Measurements from ENCODE around the gene XKR7. TPM values are rescaled to one million over a fixed set of nuclear protein-coding genes. Genes with fewer than 3 reads are reported as not detected.
A peak's percentile ranks its signal among the peaks of the same experiment; 100 is the strongest.
"Not testable (repeated sequence)": the region's sequence is repeated elsewhere in the genome, so short reads cannot be mapped to it uniquely, and the experiment has no call there.

XKR7 gene
- total and polyA plus RNA-seq, 9 donors = 0.04 to 0.21 (median 0.07) TPM

GRCh38 chr20:31925631-31926030 lies 42.3 kb upstream of the XKR7 start:
- H3K4me1 ChIP-seq (ENCODE audit: control insufficient read depth, insufficient read depth, low read length) = no peaks in the 10 kb centered on the region
- WGBS (ENCODE audit: insufficient coverage) = 47% methylated on average over 5 of the region's 9 CpGs

GRCh38 chr20:31926493-31926892 lies 41.5 kb upstream of the XKR7 start:
- no peaks in the 10 kb centered on the region for H3K36me3 ChIP-seq (ENCODE audit: control insufficient read depth, insufficient read depth, low read length)
- no peak overlapping the region for H3K27ac ChIP-seq (ENCODE audit: low read length)
- DNase-seq = no peak
- no peaks in the 10 kb centered on the region for H3K9me3 ChIP-seq (replicated peaks; ENCODE audit: control insufficient read depth, low read depth, low read length)
- WGBS (ENCODE audit: insufficient coverage) = 100% methylated on average over 1 of the region's 2 CpGs
- H3K4me1 ChIP-seq (ENCODE audit: control insufficient read depth, insufficient read depth, low read length) = no peaks in the 10 kb centered on the region
- H3K4me3 ChIP-seq (ENCODE audit: low read length) = no peak overlapping the region
- H3K27me3 ChIP-seq (ENCODE audit: control insufficient read depth, insufficient read depth, low read length) = peaks cover 6% of the 10 kb centered on the region

More at GRCh38 chr20:31925631-31926030, 42.3 kb upstream of the XKR7 start:
- Histone ChIP-seq H3K27ac (ENCODE audit: low read length) (no peak overlapping the region), H3K9me3 (replicated peaks; ENCODE audit: control insufficient read depth, low read depth, low read length) (no peaks in the 10 kb centered on the region), H3K36me3 (ENCODE audit: control insufficient read depth, insufficient read depth, low read length) (no peaks in the 10 kb centered on the region), H3K27me3 (ENCODE audit: control insufficient read depth, insufficient read depth, low read length) (peaks cover 6% of the 10 kb centered on the region), H3K4me3 (ENCODE audit: low read length) (no peak overlapping the region)
- no peak for DNase-seq

- H3K36me3 ChIP-seq (ENCODE audit: control insufficient read depth, insufficient read depth, low read length) = no peaks in the 10 kb centered on the region
- no peak overlapping the region for H3K4me3 ChIP-seq (ENCODE audit: low read length)
- H3K4me1 ChIP-seq (ENCODE audit: control insufficient read depth, insufficient read depth, low read length) = no peaks in the 10 kb centered on the region
- H3K27me3 ChIP-seq (ENCODE audit: control insufficient read depth, insufficient read depth, low read length) = peaks cover 6% of the 10 kb centered on the region
- H3K27ac ChIP-seq (ENCODE audit: low read length) = no peak overlapping the region
- 82% methylated on average over 2 of the region's 8 CpGs for WGBS (ENCODE audit: insufficient coverage)
- H3K9me3 ChIP-seq (replicated peaks; ENCODE audit: control insufficient read depth, low read depth, low read length) = no peaks in the 10 kb centered on the region
- DNase-seq = no peak
These were observed 40.3 kb upstream of the XKR7 start for GRCh38 chr20:31927627-31928159.

DNA sequence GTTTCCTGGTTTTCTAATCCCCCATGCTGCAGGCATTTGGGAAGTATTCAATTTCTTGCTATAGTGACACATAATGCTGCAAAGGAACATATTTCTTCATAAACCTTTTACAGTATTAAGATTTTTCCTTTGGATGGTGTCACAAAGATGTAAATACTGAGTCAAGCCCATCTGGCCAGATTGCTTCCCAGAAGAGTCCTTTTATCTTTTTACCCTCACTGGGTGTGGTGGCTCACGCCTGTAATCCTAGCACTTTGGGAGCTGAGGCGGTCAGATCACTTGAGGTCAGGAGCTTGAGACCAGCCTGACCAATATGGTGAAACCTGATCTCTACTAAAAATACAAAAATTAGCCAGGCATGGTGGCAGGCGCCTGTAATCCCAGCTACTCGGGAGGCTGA lies 38.3 kb upstream of the XKR7 start:
- H3K27ac ChIP-seq (ENCODE audit: low read length); H3K36me3 ChIP-seq (ENCODE audit: control insufficient read depth, insufficient read depth, low read length); H3K4me3 ChIP-seq (ENCODE audit: low read length); DNase-seq; H3K9me3 ChIP-seq (replicated peaks; ENCODE audit: control insufficient read depth, low read depth, low read length); H3K4me1 ChIP-seq (ENCODE audit: control insufficient read depth, insufficient read depth, low read length); H3K27me3 ChIP-seq (ENCODE audit: control insufficient read depth, insufficient read depth, low read length): not testable (repeated sequence)
- WGBS (ENCODE audit: insufficient coverage) = 65% methylated on average over 2 of the region's 4 CpGs

GRCh38 chr20:31930779-31931178 lies 37.2 kb upstream of the XKR7 start:
- peak; percentile 20 for DNase-seq
- Histone ChIP-seq H3K9me3 (replicated peaks; ENCODE audit: control insufficient read depth, low read depth, low read length) (no peaks in the 10 kb centered on the region), H3K36me3 (ENCODE audit: control insufficient read depth, insufficient read depth, low read length) (no peaks in the 10 kb centered on the region), H3K4me1 (ENCODE audit: control insufficient read depth, insufficient read depth, low read length) (no peaks in the 10 kb centered on the region), H3K27me3 (ENCODE audit: control insufficient read depth, insufficient read depth, low read length) (peaks cover 1% of the 10 kb centered on the region), H3K4me3 (ENCODE audit: low read length) (no peak overlapping the region), H3K27ac (ENCODE audit: low read length) (no peak overlapping the region)
- WGBS (ENCODE audit: insufficient coverage) = 92% methylated on average over 1 of the region's 5 CpGs

DNA sequence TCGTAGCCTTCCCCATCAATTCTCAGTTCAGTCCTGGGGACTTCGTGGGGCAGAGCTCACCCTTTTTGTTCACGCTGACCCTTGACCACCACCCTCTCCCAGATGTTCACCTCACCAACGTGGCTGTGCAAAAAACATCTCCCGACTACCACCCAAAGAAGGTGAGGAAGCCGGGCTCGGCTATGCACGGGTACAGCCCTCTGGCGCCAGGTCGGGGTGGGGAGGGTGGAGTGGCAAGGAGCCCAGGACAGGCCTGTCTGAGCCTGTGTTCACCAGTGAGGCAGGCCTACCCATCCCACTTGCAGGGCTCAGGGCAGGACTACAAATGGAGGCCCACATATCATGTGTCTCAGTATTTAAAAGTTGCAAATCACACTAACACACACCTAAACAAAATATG lies 34.3 kb upstream of the XKR7 start:
- DNase-seq = no peak
- H3K27me3 ChIP-seq (ENCODE audit: control insufficient read depth, insufficient read depth, low read length) = no peaks in the 10 kb centered on the region
- WGBS (ENCODE audit: insufficient coverage) = 100% methylated on average over 1 of the region's 10 CpGs
- H3K9me3 ChIP-seq (replicated peaks; ENCODE audit: control insufficient read depth, low read depth, low read length) = no peaks in the 10 kb centered on the region
- H3K27ac ChIP-seq (ENCODE audit: low read length) = no peak overlapping the region
- H3K4me1 ChIP-seq (ENCODE audit: control insufficient read depth, insufficient read depth, low read length) = no peaks in the 10 kb centered on the region
- no peaks in the 10 kb centered on the region for H3K36me3 ChIP-seq (ENCODE audit: control insufficient read depth, insufficient read depth, low read length)
- H3K4me3 ChIP-seq (ENCODE audit: low read length) = no peak overlapping the region

DNA sequence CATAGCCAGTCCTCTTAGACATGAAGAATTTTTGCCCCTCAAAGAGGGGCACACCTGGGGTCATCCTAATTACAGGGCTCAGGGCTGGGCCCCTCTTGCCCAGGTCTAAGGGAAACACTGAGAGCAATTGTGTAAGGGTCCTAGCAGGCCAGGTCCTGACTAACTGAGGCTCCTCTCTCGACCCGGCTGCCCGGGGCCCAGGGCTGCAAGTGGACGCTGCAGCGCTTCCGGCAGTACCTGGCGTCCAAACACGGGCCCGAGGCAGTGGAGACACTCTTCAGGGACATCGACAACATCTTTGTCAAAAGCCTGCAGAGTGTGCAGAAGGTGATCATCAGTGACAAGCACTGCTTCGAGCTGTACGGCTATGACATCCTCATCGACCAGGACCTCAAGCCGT lies 33.5 kb upstream of the XKR7 start:
- DNase-seq = no peak
- H3K27me3 ChIP-seq (ENCODE audit: control insufficient read depth, insufficient read depth, low read length) = no peaks in the 10 kb centered on the region
- no peaks in the 10 kb centered on the region for H3K9me3 ChIP-seq (replicated peaks; ENCODE audit: control insufficient read depth, low read depth, low read length)
- 83% methylated on average over 14 of the region's 14 CpGs for WGBS (ENCODE audit: insufficient coverage)
- H3K4me3 ChIP-seq (ENCODE audit: low read length) = no peak overlapping the region
- no peaks in the 10 kb centered on the region for H3K4me1 ChIP-seq (ENCODE audit: control insufficient read depth, insufficient read depth, low read length)
- H3K36me3 ChIP-seq (ENCODE audit: control insufficient read depth, insufficient read depth, low read length) = no peaks in the 10 kb centered on the region
- H3K27ac ChIP-seq (ENCODE audit: low read length) = no peak overlapping the region

DNA sequence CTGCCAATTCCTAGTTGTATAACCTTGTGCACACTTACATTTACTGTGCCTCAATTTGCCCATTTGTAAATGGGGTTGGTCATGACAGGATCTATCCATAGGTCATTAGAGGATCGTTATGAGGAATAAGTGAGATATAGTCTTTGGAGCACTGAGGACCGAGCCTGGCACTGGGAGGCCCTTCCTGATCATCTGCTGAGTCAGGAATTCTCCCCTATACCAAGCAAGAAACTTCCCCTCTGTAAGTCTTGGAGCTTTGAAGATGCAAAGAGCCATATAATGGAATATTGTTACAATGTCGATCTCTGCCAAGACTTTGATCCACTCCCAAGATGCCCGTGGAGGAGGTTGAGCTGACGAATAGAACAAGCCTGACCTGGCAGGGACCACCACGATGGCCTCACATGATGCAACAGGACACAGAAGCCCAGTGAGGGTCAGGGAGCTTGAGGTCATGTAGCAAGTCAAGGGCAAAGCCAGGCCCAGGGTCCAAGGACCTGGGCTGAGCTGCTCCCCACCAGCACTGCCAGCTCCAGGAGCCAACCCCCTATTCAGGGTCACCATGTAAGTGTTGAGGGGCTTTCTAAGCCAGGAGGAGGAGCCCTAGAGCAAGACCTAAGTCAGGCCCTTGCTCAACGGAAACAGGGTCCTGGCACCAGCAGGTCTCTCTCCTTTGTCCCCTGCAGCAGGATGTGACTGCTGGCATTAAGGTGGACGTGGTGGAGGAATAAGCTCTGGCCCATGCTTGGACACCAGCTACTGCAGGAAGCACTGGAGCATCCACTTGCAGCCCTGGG lies 32.8 kb upstream of the XKR7 start:
- no peak for DNase-seq
- WGBS (ENCODE audit: insufficient coverage) = 31% methylated on average over 5 of the region's 8 CpGs
- Histone ChIP-seq H3K27ac (ENCODE audit: low read length) (no peak overlapping the region), H3K9me3 (replicated peaks; ENCODE audit: control insufficient read depth, low read depth, low read length) (no peaks in the 10 kb centered on the region), H3K4me3 (ENCODE audit: low read length) (no peak overlapping the region), H3K27me3 (ENCODE audit: control insufficient read depth, insufficient read depth, low read length) (no peaks in the 10 kb centered on the region), H3K4me1 (ENCODE audit: control insufficient read depth, insufficient read depth, low read length) (no peaks in the 10 kb centered on the region), H3K36me3 (ENCODE audit: control insufficient read depth, insufficient read depth, low read length) (no peaks in the 10 kb centered on the region)

GRCh38 chr20:31936420-31936819 lies 31.5 kb upstream of the XKR7 start:
- Histone ChIP-seq H3K27me3 (ENCODE audit: control insufficient read depth, insufficient read depth, low read length) (no peaks in the 10 kb centered on the region), H3K9me3 (replicated peaks; ENCODE audit: control insufficient read depth, low read depth, low read length) (no peaks in the 10 kb centered on the region), H3K4me1 (ENCODE audit: control insufficient read depth, insufficient read depth, low read length) (no peaks in the 10 kb centered on the region), H3K4me3 (ENCODE audit: low read length) (no peak overlapping the region), H3K36me3 (ENCODE audit: control insufficient read depth, insufficient read depth, low read length) (no peaks in the 10 kb centered on the region), H3K27ac (ENCODE audit: low read length) (no peak overlapping the region)
- WGBS (ENCODE audit: insufficient coverage) = 86% methylated on average over 2 of the region's 4 CpGs
- DNase-seq = no peak

- H3K27ac ChIP-seq (ENCODE audit: low read length) = no peak overlapping the region
- H3K36me3 ChIP-seq (ENCODE audit: control insufficient read depth, insufficient read depth, low read length) = peaks cover 7% of the 10 kb centered on the region
- DNase-seq = no peak
- no peaks in the 10 kb centered on the region for H3K4me1 ChIP-seq (ENCODE audit: control insufficient read depth, insufficient read depth, low read length)
- no peaks in the 10 kb centered on the region for H3K27me3 ChIP-seq (ENCODE audit: control insufficient read depth, insufficient read depth, low read length)
- WGBS (ENCODE audit: insufficient coverage) = no CpG with 5 or more reads among the region's 1 CpG
- H3K9me3 ChIP-seq (replicated peaks; ENCODE audit: control insufficient read depth, low read depth, low read length) = no peaks in the 10 kb centered on the region
- H3K4me3 ChIP-seq (ENCODE audit: low read length) = no peak overlapping the region
These were observed 30.1 kb upstream of the XKR7 start for GRCh38 chr20:31937820-31938219.

Measured in muscle of leg (tissue), 11 donors.